ENCODE data around the gene ARMC7. TPM values are rescaled to one million over a fixed set of nuclear protein-coding genes. Genes with fewer than 3 reads are reported as not detected.

Gene ARMC7
- total and polyA plus RNA-seq, 2 of the 13 experiments (the other 11 are each of a cell fraction or from before 2014, with no cell fraction given) = 3.9 to 4.2 TPM

DNA sequence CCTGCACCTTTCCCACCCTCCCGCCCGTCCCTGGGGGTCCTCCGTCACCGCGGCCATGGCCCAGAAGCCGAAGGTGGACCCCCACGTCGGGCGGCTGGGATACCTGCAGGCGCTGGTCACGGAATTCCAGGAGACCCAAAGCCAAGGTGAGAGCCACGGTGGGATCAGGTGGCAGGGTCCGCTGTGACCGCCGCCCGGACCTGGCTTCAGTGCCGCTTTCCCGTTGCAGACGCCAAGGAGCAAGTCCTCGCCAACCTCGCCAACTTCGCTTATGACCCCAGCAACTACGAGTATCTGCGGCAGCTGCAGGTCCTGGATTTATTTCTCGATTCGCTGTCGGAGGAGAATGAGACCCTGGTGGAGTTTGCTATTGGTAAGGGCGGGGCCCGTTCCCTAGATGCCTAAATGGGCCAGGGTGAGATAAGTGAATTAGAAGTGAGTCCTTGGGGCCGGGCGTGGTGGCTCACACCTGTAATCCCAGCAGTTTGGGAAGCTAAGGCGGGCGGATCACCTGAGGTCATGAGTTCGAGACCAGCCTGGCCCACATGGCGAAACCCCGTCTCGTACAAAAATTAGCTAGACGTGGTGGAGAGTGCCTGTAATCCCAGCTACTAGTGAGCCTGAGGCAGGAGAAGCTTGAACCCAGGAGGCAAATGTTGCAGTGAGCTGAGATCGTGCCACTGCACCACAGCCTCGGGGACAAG lies 617 bp downstream of the ARMC7 start (continued):
- TF ChIP-seq, protein P1, sequence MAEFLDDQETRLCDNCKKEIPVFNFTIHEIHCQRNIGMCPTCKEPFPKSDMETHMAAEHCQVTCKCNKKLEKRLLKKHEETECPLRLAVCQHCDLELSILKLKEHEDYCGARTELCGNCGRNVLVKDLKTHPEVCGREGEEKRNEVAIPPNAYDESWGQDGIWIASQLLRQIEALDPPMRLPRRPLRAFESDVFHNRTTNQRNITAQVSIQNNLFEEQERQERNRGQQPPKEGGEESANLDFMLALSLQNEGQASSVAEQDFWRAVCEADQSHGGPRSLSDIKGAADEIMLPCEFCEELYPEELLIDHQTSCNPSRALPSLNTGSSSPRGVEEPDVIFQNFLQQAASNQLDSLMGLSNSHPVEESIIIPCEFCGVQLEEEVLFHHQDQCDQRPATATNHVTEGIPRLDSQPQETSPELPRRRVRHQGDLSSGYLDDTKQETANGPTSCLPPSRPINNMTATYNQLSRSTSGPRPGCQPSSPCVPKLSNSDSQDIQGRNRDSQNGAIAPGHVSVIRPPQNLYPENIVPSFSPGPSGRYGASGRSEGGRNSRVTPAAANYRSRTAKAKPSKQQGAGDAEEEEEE (CRISPR knock-in tag; IDR thresholded peaks at IDR 0.05; ENCODE audit: borderline replicate concordance) = 0 out of 2 replicates have a peak, but pooled peaks have one; percentile 35
- TF ChIP-seq, protein P2, sequence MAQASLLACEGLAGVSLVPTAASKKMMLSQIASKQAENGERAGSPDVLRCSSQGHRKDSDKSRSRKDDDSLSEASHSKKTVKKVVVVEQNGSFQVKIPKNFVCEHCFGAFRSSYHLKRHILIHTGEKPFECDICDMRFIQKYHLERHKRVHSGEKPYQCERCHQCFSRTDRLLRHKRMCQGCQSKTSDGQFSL (CRISPR knock-in tag; IDR thresholded peaks at IDR 0.05) = no peak
- TF ChIP-seq ZNF792 (CRISPR knock-in tag; IDR thresholded peaks at IDR 0.05) (0 out of 2 replicates have a peak, but pooled peaks have one; percentile 12), ZNF724P (CRISPR knock-in tag; IDR thresholded peaks at IDR 0.05; ENCODE audit: borderline replicate concordance) (no peak), CHCHD3 (CRISPR knock-in tag; IDR thresholded peaks at IDR 0.05) (no peak), ZKSCAN8 (CRISPR knock-in tag; IDR thresholded peaks at IDR 0.05; ENCODE audit: borderline replicate concordance) (no peak), ZNF616 (CRISPR knock-in tag; IDR thresholded peaks at IDR 0.05; ENCODE audit: low read depth) (no peak), SRSF9 (IDR thresholded peaks at IDR 0.05; ENCODE audit: borderline replicate concordance, insufficient read depth, low read depth, low read length, poor library complexity, severe bottlenecking) (no peak), MXD4 (CRISPR knock-in tag; IDR thresholded peaks at IDR 0.05) (no peak)
- TF ChIP-seq, protein P3, sequence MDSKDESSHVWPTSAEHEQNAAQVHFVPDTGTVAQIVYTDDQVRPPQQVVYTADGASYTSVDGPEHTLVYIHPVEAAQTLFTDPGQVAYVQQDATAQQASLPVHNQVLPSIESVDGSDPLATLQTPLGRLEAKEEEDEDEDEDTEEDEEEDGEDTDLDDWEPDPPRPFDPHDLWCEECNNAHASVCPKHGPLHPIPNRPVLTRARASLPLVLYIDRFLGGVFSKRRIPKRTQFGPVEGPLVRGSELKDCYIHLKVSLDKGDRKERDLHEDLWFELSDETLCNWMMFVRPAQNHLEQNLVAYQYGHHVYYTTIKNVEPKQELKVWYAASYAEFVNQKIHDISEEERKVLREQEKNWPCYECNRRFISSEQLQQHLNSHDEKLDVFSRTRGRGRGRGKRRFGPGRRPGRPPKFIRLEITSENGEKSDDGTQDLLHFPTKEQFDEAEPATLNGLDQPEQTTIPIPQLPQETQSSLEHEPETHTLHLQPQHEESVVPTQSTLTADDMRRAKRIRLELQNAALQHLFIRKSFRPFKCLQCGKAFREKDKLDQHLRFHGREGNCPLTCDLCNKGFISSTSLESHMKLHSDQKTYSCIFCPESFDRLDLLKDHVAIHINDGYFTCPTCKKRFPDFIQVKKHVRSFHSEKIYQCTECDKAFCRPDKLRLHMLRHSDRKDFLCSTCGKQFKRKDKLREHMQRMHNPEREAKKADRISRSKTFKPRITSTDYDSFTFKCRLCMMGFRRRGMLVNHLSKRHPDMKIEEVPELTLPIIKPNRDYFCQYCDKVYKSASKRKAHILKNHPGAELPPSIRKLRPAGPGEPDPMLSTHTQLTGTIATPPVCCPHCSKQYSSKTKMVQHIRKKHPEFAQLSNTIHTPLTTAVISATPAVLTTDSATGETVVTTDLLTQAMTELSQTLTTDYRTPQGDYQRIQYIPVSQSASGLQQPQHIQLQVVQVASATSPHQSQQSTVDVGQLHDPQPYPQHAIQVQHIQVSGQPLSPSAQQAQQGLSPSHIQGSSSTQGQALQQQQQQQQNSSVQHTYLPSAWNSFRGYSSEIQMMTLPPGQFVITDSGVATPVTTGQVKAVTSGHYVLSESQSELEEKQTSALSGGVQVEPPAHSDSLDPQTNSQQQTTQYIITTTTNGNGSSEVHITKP (CRISPR knock-in tag; IDR thresholded peaks at IDR 0.05; ENCODE audit: low read depth) = no peak
- TF ChIP-seq, protein P4, sequence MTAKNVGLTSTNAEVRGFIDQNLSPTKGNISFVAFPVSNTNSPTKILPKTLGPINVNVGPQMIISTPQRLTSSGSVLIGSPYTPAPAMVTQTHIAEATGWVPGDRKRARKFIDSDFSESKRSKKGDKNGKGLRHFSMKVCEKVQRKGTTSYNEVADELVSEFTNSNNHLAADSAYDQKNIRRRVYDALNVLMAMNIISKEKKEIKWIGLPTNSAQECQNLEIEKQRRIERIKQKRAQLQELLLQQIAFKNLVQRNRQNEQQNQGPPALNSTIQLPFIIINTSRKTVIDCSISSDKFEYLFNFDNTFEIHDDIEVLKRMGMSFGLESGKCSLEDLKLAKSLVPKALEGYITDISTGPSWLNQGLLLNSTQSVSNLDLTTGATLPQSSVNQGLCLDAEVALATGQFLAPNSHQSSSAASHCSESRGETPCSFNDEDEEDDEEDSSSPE (CRISPR knock-in tag; IDR thresholded peaks at IDR 0.05) = no peak
- TF ChIP-seq, protein P5, sequence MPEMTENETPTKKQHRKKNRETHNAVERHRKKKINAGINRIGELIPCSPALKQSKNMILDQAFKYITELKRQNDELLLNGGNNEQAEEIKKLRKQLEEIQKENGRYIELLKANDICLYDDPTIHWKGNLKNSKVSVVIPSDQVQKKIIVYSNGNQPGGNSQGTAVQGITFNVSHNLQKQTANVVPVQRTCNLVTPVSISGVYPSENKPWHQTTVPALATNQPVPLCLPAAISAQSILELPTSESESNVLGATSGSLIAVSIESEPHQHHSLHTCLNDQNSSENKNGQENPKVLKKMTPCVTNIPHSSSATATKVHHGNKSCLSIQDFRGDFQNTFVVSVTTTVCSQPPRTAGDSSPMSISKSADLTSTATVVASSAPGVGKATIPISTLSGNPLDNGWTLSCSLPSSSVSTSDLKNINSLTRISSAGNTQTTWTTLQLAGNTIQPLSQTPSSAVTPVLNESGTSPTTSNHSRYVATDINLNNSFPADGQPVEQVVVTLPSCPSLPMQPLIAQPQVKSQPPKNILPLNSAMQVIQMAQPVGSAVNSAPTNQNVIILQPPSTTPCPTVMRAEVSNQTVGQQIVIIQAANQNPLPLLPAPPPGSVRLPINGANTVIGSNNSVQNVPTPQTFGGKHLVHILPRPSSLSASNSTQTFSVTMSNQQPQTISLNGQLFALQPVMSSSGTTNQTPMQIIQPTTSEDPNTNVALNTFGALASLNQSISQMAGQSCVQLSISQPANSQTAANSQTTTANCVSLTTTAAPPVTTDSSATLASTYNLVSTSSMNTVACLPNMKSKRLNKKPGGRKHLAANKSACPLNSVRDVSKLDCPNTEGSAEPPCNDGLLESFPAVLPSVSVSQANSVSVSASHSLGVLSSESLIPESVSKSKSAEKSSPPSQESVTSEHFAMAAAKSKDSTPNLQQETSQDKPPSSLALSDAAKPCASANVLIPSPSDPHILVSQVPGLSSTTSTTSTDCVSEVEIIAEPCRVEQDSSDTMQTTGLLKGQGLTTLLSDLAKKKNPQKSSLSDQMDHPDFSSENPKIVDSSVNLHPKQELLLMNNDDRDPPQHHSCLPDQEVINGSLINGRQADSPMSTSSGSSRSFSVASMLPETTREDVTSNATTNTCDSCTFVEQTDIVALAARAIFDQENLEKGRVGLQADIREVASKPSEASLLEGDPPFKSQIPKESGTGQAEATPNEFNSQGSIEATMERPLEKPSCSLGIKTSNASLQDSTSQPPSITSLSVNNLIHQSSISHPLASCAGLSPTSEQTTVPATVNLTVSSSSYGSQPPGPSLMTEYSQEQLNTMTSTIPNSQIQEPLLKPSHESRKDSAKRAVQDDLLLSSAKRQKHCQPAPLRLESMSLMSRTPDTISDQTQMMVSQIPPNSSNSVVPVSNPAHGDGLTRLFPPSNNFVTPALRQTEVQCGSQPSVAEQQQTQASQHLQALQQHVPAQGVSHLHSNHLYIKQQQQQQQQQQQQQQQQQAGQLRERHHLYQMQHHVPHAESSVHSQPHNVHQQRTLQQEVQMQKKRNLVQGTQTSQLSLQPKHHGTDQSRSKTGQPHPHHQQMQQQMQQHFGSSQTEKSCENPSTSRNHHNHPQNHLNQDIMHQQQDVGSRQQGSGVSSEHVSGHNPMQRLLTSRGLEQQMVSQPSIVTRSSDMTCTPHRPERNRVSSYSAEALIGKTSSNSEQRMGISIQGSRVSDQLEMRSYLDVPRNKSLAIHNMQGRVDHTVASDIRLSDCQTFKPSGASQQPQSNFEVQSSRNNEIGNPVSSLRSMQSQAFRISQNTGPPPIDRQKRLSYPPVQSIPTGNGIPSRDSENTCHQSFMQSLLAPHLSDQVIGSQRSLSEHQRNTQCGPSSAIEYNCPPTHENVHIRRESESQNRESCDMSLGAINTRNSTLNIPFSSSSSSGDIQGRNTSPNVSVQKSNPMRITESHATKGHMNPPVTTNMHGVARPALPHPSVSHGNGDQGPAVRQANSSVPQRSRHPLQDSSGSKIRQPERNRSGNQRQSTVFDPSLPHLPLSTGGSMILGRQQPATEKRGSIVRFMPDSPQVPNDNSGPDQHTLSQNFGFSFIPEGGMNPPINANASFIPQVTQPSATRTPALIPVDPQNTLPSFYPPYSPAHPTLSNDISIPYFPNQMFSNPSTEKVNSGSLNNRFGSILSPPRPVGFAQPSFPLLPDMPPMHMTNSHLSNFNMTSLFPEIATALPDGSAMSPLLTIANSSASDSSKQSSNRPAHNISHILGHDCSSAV (CRISPR knock-in tag; IDR thresholded peaks at IDR 0.05; ENCODE audit: borderline replicate concordance) = no peak
